GM13977 (cell line): ENCODE data around the gene ATXN2.
A peak's percentile ranks its signal among the peaks of the same experiment; 100 is the strongest.

Experiments
- DNase-seq: peaks from one replicate; pipeline ENCODE4 v3.0.0; 2012; ENCODE audit warnings: low spot score
- CTCF ChIP-seq: IDR thresholded peaks from 2 replicates; pipeline ENCODE4 v1.5.1; 2012; ENCODE audit warnings: mild to moderate bottlenecking, control low read depth; ENCODE audit not compliant: insufficient read depth; ENCODE audit errors: extremely low read depth, missing control alignments
- in situ Hi-C: fragments of 300-500 bp; cut with MboI; formaldehyde crosslinking; loops from one replicate; pipeline ENCODE4 v1.12.0; 2022; ENCODE audit warnings: low sequenced_read_pairs, low pct_unique_long_range_greater_than_20kb, mixed read lengths, inconsistent platforms; ENCODE audit not compliant: unreplicated experiment

ATXN2 gene

DNA sequence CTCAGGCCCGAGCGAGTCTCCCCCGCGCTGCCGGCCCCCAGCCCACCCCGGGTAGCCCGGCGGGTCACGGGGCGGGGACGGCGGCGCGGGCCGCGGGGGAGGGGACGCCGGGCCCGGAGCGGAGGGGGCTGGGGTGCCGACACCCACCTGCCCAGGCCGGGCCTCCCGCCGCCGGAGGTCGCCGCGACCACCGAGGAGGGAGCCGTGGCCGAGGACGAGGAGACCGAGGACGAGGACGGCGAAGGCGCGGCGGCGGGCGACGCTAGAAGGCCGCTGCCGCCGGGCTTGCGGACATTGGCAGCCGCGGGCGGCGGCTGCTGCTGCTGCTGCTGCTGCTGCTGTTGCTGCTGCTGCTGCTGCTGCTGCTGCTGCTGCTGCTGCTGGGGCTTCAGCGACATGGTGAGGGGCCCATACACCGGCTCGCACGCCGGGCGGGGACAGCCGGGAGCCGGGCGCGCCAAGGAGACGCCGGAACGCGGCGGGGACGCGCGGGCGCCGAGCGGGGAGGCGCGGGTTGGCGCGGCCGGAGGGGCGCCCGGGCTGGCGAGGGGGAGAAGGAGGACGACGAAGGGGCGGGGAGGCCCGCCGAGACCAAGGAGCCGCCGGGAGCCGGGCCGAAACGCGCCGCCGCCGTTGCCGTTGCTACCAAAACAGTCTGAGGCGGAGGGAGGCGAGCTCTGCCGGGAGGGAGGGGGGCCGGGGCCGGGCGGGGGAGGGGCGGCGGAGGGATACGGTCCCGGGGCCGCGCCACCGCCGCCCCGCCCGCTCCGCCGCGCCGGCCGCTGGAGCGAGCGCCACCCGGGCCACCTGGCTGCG is at the start of gene ATXN2:
Gene ATXN2 (minus strand): TSS at position 679 of the 816 bp plus-strand sequence. CDS start 281 bp downstream, at position 398.
- TF ChIP-seq CTCF, result no peak
- peak; percentile 95 for DNase-seq
- in situ Hi-C loops, result no loop called here

DNA sequence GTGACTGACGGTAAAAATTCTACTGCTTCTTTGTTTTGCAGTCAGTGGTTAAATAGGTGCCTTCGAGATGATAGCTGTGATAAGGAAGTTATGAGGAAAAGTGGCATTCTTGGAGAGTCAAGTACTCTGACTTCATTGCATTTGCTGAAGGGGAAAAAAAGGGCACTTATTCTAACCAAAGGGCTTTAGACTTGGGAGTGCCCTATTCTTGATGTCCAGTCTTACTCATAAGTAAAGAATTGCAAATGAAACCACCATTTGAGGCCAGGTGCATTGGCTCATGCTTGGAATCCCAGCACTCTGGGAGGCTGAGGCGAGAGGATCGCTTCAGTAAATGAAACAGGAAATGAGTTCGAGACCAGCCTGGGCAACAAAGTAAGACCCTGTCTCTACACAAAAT is 46.3 kb upstream of the ATXN2 start:
- in situ Hi-C loops, result no loop called here
- no peak for TF ChIP-seq CTCF
- no peak for DNase-seq

DNA sequence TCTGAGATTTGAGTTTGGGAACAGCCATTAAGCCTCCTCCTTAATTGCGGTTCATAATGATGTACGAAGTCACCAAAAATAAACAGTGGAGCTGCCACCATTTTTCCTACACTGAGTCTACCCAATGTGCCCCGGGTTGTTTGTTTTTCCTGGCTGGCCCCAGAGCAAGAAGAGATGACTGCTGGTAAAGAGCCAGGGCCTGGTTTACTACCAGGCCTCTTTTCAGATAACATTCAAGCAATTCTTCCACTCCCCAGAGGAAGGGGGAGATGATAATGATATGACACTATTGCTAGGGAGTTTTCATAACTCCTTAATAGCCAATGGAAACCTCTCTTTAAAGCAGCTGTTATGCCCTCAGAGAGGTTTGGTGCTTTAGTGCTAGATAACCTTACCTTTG is 44.3 kb upstream of the ATXN2 start:
- in situ Hi-C loops, result no loop called here
- TF ChIP-seq CTCF, result no peak
- DNase-seq, result no peak

- in situ Hi-C loops, result no loop called here
- DNase-seq, result no peak
- TF ChIP-seq CTCF, result no peak
These were observed 43.7 kb upstream of the ATXN2 start for GRCh38 chr12:111642681-111643426.

DNA sequence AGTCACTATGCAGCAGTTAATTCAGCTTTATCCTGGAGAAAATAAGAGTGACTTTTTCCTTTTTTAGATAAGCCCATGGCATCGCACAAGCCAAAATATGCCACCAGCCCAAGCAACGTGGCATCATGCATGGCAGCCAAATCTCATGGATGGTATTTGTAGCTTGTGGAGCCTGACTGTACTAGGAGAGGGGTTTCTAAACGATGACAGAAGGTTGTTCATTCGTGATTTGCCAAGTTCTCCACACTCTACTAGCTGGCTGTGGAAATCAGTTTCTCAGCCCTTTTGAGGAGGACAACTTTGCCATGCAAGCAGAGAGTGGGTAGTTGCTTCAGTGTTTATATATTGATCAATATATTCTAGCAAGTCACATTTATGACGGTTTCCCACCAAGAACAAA is 41.4 kb upstream of the ATXN2 start:
- DNase-seq, result no peak
- in situ Hi-C loops, result no loop called here
- TF ChIP-seq CTCF, result no peak

DNA sequence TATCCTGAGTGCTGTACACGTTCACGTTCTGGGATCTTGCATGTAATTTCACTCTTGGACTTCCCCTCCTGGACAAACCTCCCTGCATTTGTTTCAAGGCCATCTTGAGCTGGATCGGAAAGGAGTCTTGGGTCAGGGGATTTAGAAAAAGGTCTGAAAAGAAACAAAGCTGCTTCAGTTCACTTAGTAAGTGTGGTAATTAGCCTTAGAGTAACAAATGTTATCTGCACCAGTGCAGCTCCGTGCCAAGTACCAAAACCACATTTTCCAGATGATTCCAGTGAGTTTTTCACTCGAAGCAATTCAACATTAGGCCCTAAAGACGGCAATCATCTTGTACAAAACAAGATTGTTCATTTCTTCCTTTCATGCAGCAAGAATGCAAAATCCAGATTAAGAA is 39.4 kb upstream of the ATXN2 start:
- in situ Hi-C loops, result no loop called here
- DNase-seq, result no peak
- TF ChIP-seq CTCF, result no peak
